Measurements from ENCODE around the gene JAZF1.
A peak's percentile ranks its signal among the peaks of the same experiment; 100 is the strongest.

Gene JAZF1

DNA sequence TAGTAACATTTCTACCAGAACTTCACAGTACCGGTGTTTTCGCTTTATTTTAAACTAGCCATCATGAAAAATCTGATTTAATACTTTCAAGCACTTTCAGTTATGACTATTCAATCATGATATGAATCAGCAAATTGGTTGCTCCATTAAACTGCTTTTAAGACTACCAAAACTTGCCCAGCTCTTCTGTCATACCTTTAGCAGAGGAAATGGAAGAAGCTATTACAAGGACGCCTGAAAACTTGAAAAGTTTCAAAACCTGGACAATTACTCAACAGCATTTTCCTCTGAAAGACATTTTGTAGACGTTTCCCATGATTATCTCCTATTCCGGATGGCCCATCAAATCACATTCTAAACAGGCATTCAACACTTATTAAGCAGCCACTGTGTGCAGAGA, 2.0 kb downstream of the JAZF1 start:
- TF ChIP-seq, protein P1, sequence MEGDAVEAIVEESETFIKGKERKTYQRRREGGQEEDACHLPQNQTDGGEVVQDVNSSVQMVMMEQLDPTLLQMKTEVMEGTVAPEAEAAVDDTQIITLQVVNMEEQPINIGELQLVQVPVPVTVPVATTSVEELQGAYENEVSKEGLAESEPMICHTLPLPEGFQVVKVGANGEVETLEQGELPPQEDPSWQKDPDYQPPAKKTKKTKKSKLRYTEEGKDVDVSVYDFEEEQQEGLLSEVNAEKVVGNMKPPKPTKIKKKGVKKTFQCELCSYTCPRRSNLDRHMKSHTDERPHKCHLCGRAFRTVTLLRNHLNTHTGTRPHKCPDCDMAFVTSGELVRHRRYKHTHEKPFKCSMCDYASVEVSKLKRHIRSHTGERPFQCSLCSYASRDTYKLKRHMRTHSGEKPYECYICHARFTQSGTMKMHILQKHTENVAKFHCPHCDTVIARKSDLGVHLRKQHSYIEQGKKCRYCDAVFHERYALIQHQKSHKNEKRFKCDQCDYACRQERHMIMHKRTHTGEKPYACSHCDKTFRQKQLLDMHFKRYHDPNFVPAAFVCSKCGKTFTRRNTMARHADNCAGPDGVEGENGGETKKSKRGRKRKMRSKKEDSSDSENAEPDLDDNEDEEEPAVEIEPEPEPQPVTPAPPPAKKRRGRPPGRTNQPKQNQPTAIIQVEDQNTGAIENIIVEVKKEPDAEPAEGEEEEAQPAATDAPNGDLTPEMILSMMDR (IDR thresholded peaks at IDR 0.05; ENCODE audit: low read depth, low read length), result no peak
- DNase-seq (ENCODE audit: low read depth, low spot score), result no peak

DNA sequence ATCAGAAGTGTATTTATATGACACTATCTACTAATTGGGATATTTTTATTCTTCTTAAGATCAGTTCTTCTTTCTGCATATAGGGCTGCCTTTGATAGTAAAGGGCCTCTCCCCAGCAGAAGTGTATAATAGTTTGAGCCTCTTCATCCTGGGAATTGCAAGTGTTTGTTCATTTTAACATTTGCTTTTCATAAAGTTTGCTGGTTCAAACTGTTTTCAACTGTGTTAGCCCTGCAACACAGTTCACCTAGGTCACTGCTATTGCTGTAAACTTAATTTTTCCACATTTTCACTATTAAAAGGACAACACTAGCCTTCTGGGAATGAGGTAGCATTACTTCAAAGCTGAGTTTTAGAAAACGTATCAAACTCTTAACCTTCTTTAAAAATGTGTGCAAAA, 2.8 kb downstream of the JAZF1 start:
- no peak overlapping the region for H3K4me3 ChIP-seq (ENCODE audit: low read depth, low read length)
- DNase-seq (ENCODE audit: low read depth, low spot score), result no peak
- in situ Hi-C loops (cut with HindIII; ENCODE audit: low sequenced_read_pairs), result no loop called here
- TF ChIP-seq, protein P1 (IDR thresholded peaks at IDR 0.05; ENCODE audit: low read depth, low read length), result no peak

More for the DNA sequence above, 2.0 kb downstream of the JAZF1 start:
- H3K4me3 ChIP-seq (ENCODE audit: low read depth, low read length), result peak overlapping the region; percentile 78
- in situ Hi-C loops (cut with HindIII; ENCODE audit: low sequenced_read_pairs), result no loop called here

DNA sequence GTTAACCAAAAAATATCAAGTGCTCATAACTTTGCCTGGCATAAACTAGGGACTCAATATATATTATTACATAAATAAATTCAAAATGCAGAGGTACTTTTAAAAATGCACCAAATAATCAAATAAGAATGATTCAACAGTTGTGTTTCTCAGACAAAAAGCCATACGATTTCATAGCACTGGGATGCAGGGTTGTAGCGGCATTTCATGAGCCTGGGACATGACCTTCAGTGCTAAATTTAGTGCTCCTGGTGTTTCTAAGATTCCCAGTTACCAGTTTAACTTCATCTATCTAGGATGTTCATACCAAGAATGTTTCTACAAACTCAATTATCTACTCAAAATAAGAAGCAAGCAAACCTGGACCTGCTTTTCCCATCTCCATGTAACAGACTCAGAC, 4.0 kb downstream of the JAZF1 start:
- H3K4me3 ChIP-seq (ENCODE audit: low read depth, low read length), result no peak overlapping the region
- in situ Hi-C loops (cut with HindIII; ENCODE audit: low sequenced_read_pairs), result no loop called here
- TF ChIP-seq, protein P1 (IDR thresholded peaks at IDR 0.05; ENCODE audit: low read depth, low read length), result no peak
- no peak for DNase-seq (ENCODE audit: low read depth, low spot score)

DNA sequence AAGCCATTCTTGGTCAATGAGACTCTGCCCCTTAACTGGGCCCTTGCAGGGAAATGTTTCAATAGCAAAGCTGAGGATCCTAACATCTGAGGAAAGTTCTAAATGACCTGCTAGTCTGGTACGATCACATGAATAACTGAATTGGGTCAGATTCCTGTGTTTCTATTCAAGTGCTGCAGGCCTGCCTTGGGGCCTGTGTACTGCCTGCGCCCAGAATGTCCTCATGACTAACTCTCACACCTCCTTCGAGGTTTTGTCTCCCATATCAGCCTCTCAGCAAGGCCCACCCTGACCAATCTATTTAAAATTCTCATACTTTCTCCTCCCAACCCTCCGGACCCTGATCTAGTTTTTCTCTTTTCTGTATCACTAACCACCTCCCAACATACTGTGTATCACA, 4.4 kb downstream of the JAZF1 start:
- in situ Hi-C loops (cut with HindIII; ENCODE audit: low sequenced_read_pairs), result no loop called here
- TF ChIP-seq, protein P1 (IDR thresholded peaks at IDR 0.05; ENCODE audit: low read depth, low read length), result no peak
- no peak for DNase-seq (ENCODE audit: low read depth, low spot score)
- no peak overlapping the region for H3K4me3 ChIP-seq (ENCODE audit: low read depth, low read length)

DNA sequence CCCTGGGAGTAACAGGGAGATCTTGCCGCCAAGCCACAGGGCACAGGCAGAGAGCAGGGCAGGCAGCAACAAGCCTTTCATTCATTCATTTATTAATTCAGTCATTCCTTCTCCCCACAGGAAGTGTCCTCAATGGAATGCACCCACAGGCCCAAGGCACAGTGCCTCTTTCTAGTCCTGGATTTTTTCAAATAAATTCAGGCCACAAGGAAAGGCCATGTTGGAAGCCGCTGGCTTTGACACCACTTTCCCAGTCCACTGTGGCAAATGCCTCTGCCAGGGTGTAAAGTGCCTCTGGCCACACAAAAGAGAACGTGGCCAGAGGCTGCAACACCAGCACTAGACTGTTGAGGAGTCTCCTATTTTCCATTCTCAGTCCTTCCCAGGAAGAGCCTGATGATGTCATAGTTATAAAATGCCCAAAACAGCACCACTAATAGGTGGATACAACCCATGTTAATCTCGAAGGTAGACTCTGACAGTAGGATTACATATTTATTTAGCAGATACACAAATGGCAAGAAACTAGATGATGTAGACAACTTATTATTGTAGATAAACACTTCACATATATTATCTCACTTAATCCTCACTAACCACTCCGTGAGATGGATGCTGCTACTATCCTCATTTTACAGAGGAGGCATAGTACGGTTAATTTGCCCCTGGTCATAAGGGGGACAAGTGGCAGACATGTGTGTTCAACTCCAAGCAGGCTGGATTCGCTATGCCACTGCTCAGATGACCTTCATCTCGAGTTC, 5.5 kb downstream of the JAZF1 start:
- in situ Hi-C loops (cut with HindIII; ENCODE audit: low sequenced_read_pairs), result no loop called here
- H3K4me3 ChIP-seq (ENCODE audit: low read depth, low read length), result no peak overlapping the region
- TF ChIP-seq, protein P1 (IDR thresholded peaks at IDR 0.05; ENCODE audit: low read depth, low read length), result no peak
- DNase-seq (ENCODE audit: low read depth, low spot score), result no peak

DNA sequence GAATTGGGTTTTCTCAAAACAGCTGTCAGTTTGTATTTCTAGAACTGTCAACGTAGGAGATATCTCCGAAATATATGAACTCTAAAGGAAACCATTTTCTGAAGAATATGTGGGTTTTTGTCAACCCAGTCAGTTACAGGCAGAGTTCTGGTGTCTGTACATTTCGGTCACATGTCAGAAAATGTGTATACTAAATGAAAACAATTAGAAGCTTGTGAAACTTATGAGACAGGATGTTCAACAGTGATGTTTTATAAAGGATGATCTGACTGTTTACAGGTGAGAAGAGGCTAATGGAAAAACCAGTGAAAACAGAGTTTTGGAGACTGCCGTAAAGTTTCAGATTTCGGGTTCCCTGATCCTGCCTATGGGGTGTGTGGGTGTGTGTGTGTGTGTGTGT, 6.2 kb downstream of the JAZF1 start:
- no peak for DNase-seq (ENCODE audit: low read depth, low spot score)
- TF ChIP-seq, protein P1 (IDR thresholded peaks at IDR 0.05; ENCODE audit: low read depth, low read length), result no peak
- in situ Hi-C loops (cut with HindIII; ENCODE audit: low sequenced_read_pairs), result no loop called here
- H3K4me3 ChIP-seq (ENCODE audit: low read depth, low read length), result no peak overlapping the region
